ENCODE measurements around the gene INSR.
"Not testable (repeated sequence)": the region's sequence is repeated elsewhere in the genome, so short reads cannot be mapped to it uniquely, and the experiment has no call there.

Gene INSR

DNA sequence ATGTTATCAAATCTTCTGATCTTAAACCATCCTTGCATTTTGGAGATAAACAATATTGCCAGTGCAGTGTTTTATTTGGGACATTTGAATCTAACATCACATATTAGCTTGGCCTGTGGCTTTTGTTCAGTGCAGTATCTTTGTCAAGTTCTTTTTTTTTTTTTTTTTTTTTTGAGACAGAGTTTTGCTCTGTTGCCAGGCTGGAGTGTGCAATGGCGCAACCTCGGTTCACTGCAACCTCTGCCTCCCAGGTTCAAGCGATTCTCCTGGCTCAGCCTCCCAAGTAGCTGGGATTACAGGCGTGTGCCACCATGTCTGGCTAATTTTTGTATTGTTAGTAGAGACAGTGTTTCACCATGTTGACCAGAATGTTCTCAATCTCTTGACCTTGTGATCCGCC, 148.1 kb downstream of the INSR start:
- DNase-seq (ENCODE audit: low read depth in 2 of 3, low spot score in 1 of 3) = not testable (repeated sequence)

DNA sequence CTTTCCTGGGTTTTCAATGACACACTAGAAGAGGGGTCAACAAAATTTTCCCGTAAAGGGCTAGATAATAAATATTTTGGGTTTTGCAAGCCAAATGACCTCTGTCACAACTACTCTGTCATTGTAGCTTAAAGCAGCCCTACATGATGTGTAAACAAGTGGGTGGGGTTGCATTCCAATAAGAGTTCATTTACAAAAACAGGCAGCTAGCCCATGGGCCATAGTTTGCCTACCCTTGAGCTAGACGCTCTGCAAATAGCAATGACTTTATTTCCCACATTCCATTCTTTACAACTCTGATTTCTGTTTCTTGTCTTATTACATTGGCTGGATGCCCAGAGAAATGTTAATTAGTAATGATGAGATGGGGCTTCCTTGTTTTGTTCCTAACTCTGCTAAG, 148.7 kb downstream of the INSR start:
- DNase-seq (ENCODE audit: low read depth in 2 of 3, low spot score in 1 of 3) = no peak

- DNase-seq (ENCODE audit: low read depth in 2 of 3, low spot score in 1 of 3) = no peak
Observed at GRCh38 chr19:7142771-7143170, 151.4 kb downstream of the INSR start.

- no peak for DNase-seq (ENCODE audit: low read depth in 2 of 3, low spot score in 1 of 3)
Observed at GRCh38 chr19:7140137-7140536, 154.1 kb downstream of the INSR start.

GRCh38 chr19:7139095-7139494, 155.1 kb downstream of the INSR start:
- DNase-seq (ENCODE audit: low read depth in 2 of 3, low spot score in 1 of 3) = no peak

DNA sequence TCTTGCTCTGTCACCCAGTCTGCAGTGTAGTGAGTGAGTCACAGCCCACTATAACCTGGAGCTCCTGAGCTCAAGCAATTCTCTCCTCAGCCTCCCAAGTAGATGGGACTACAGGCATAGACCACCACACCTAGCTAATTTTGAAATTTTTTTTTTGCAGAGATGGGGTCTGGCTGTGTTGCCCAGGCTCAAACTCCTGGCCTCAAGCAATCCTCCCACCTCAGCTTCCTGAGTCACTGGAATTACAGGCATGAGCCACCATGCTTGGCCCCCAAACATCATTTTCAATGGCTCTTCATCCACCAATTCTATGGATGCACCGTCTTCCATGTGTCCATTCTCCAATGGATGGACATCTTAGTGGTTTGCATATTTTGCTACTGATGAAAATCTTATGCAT, 155.8 kb downstream of the INSR start:
- no peak for DNase-seq (ENCODE audit: low read depth in 2 of 3, low spot score in 1 of 3)

- DNase-seq (ENCODE audit: low read depth in 2 of 3, low spot score in 1 of 3) = no peak
Observed at GRCh38 chr19:7137120-7137519, 157.1 kb downstream of the INSR start.

GRCh38 chr19:7132054-7132453, 162.2 kb downstream of the INSR start:
- DNase-seq (ENCODE audit: low read depth in 2 of 3, low spot score in 1 of 3) = no peak

DNA sequence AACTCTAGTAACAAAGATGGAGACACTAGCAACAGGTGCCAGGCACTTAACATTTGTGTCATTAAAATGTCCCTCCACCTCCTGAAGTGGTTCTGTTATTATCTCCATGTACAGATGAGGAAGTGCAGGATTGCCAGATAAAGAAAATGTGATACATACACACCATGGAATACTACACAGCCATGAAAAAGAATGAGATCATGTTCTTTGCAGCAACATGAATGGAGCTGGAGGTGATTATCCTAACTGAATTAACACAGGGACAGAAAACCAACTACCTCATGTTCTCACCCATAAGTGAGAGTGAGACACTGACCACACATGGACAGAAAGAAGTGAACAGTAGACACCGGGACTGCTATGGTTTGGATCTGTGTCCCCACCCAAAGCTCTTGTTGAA, 164.2 kb downstream of the INSR start:
- DNase-seq (ENCODE audit: low read depth in 2 of 3, low spot score in 1 of 3) = no peak

DNA sequence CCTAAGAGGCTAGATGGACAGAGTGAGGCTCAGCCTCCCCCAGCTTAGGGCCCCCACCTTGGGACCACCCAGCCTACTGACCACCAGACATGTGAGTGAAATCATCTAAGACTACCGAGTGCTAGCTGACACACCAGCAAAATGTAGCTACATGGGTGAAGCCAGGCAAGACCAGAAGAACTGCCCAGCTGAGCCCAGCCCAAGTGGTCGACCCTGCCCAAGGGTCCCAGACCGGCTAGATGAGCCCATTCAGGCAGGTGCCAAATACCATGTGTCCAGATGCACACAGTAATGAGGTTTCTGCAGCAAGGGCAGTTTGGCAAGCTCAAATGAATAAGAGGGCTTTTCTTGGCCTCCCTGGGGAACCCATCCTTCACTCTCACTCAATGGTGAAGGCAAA, 168.1 kb downstream of the INSR start:
- no peak for DNase-seq (ENCODE audit: low read depth in 2 of 3, low spot score in 1 of 3)

DNA sequence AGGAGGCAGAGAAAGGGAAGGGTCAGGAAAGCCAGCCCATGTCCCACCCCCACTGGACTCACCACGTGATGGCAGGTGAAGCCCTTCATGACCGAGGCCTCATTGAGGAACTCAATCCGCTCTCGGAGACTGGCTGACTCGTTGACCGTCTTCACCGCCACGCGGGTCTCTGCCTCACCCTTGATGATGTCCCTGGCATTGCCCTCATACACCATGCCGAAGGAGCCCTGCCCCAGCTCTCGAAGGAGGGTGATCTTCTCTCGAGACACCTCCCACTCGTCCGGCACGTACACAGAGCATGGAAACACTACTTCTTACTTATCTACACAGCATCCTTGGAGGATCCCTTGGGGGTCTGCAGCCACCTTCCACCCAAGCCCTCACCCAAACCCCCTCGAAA, 169.0 kb downstream of the INSR start:
- no peak for DNase-seq (ENCODE audit: low read depth in 2 of 3, low spot score in 1 of 3)

DNA sequence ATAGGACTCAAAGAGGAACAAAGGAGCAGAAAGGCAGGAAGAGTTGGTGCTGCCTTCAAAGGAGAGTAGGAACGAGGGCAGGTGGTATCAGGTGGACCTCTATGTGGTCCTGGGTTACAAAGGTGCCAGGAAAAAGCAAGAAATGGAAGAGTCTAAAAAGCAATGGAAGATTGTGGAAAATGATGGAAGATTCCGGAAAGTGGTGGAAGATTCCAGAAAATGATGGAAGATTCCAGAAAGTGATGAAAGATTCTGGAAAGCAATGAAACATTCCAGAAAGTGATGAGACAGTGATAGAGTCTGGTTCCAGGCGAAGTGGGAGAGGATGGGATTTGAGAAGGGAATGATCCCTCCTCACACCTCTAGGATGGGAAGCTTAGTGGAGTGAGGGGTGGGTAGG, 169.4 kb downstream of the INSR start:
- DNase-seq (ENCODE audit: low read depth in 2 of 3, low spot score in 1 of 3) = no peak

DNA sequence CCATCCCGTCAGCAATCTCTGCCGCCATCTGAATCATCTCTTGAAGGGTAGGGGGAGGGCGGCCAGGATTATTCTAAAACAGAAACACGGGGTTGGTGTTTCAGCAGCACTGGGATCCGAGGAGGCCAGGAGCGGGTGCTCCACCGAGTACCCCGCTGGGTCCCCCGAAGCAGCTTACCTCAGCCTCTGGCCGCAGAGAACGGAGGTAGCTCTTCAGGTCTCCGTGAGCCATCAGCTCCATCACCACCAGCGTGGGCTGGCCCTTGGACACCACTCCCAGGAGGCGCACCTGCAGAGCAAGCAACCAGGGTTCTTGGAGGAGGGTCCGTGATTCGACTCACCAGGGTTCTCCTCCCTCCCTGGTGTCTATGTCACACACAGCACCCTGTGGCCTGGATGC, 171.5 kb downstream of the INSR start:
- no peak for DNase-seq (ENCODE audit: low read depth in 2 of 3, low spot score in 1 of 3)

DNA sequence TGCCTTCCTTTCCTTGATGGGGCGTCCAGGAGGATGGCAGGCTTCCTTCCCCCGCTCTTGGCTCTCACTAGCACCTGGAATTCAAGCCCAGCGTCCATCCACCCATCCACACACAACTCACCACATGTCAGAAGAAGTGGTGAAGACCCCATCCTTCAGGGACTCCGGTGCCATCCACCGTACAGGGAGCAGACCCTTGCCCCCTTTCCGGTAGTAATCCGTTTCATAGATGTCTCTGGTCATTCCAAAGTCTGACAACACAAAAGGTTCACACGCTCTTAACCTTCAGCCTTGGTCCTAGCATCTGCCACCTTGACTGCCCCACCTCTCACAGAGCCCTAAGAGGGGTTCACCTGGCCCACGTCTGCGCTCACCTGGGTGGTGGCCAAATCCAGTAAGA, 173.7 kb downstream of the INSR start:
- no peak for DNase-seq (ENCODE audit: low read depth in 2 of 3, low spot score in 1 of 3)

GRCh38 chr19:7119582-7119981, 174.6 kb downstream of the INSR start:
- no peak for DNase-seq (ENCODE audit: low read depth in 2 of 3, low spot score in 1 of 3)

GRCh38 chr19:7117248-7117647, 177.0 kb downstream of the INSR start:
- DNase-seq (ENCODE audit: low read depth in 2 of 3, low spot score in 1 of 3) = no peak

DNA sequence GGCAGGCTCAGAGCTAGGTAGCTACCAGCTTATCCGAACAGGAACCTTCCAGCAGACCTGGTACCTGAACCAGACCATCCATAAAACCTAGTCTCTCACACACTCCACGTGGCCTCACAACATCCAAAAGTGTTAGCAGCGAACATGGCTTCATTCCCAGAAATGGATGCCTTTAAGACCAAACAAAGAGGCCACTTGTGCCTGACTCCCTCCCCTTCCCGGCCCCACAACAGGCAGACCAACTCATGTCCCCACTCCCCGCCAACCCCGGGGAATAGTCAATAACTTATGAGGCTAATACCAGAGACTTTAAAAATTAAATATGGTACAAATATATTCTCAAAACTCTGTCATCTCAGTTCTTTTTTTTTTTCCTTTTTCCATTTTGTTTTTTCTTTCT, 178.5 kb downstream of the INSR start:
- no peak for DNase-seq (ENCODE audit: low read depth in 2 of 3, low spot score in 1 of 3)

- no peak for DNase-seq (ENCODE audit: low read depth in 2 of 3, low spot score in 1 of 3)
Observed at GRCh38 chr19:7113233-7113632, 181.0 kb downstream of the INSR start.

- no peak for DNase-seq (ENCODE audit: low read depth in 2 of 3, low spot score in 1 of 3)
Observed at GRCh38 chr19:7112675-7113074, 181.5 kb downstream of the INSR start.

DNA sequence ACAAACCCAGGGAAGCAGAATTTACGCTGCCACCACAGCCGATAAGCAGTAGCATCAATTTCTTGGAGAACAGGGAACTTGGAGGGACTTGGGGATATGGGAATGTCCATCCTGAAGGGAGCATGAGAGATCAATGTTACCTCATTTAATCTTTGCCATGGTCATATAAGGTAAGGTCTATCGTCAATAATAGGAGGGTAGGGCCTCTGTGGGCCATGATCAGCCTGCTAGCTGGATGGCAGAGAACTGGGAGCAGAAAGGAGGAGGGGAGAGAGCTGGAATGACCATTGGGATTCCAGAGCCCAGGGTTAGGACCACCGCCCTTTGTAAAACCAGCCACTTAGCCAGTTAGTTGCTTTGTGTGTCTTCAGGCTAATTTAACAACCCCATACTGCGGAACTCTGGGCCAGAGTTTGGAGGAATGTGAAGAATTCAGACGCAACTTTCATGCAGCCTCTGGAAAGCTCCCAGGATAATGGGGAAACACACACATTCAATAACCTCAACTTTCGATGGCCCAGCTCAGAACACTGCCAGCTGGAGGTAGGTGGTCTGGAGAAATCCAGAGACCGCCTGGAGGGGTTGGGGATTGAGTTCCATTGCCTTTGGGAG, 184.4 kb downstream of the INSR start:
- DNase-seq (ENCODE audit: low read depth in 2 of 3, low spot score in 1 of 3) = no peak

DNA sequence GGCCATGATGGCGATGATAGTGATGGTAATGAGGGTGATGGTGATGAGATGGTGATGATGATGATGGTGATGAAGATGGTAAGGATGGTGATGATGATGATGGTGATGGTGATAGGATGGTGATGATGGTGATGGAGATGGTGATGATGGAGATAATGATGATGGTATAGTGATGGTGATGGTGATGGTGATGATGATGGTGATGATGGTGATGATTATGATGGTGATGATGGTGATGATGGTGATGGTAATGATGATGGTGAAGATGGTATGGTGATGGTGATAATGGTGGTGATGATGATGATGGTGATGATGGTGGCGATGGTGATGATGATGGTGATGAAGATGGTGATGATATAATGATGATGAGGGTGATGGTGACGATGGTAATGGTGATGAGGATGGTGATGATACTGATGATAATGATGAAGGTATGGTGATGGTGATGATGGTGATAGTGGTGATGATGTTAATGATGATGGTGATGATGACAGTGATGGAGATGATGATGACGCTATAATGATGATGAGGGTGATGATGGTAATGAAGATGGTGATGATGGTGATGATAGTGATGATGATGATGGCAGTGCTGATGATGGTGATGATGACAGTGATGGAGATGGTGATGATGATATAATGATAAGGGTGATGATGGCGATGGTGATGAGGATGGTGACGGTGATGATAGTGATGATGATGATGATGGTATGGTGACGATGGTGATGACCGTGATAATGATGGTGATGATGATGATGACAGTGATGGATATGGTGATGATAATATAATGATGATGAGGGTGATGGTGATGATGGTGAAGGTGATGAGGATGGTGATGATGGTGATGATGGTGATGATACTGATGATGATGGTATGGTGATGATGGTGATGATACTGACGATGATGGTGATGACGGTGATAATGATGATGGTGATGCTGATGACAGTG, 187.2 kb downstream of the INSR start:
- DNase-seq (ENCODE audit: low read depth in 2 of 3, low spot score in 1 of 3) = no peak

DNA sequence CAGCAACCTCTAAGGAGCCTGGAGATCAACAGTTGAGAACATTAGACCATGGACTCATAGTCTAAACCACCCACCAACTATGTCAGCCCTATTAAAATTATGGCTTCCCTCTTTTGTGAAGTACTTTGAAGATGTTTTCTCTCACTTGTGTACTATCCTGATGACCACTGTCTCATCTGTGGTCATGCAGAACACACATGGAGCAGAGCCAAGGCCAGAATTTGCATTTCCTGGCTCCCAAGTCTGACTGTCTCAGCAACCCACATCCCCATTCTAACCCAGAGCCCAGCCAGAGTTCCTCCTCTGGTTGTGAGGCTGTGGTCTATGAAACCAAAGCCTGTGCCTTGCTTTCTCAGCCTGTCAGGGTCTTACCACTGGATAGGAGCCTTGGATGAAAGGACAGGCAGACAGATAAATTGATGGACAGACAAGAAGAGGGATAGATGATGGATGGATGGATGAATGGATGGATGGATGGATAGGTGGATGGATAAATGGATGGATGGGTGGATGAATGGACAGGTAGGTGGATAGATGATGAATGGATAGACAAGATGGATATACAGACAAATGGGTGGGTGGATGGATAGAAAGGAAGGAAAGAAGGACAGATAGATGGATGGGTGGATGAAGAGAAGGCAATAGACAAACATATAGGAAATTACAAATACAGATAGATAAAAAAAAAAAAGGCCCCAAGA, 189.3 kb downstream of the INSR start:
- no peak for DNase-seq (ENCODE audit: low read depth in 2 of 3, low spot score in 1 of 3)
